ENCODE data around the gene GAST. TPM values are rescaled to one million over a fixed set of nuclear protein-coding genes. Genes with fewer than 3 reads are reported as not detected.

The GAST gene
- total RNA-seq, 3 donors from 2014 or later (not counting 1 experiment from before 2014, with no cell fraction given), result not detected

DNA sequence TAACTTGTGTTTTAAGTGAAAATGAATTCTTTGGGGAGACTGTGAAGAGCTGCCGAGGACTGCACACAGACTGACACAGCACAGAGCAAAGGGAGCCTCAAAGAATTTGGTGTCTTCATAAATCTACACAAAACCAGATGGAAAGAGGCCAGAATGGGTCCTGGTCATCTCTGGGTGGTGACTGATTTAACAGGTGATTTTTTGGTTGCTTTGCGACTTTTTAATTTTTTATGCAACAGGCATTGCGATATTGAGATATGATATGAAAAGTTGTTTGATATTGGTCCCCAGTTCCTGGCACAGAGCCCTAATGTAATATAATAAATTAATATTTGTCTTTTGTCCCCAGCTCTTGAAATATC is 36.1 kb upstream of the GAST start:
- DNase-seq, result no peak
- H3K27me3 ChIP-seq (ENCODE audit: control insufficient read depth, insufficient read depth, low read length), result no peaks in the 10 kb centered on the region
- Mint-ChIP-seq H3K9me3 (no peaks in the 10 kb centered on the region), H3K27ac (no peak overlapping the region), H3K4me1 (peaks cover 17 to 22% of the 10 kb centered on the region in 2 donors), H3K27me3 (ENCODE audit: low read depth in 2 of 2) (no peaks in the 10 kb centered on the region), H3K36me3 (no peaks in the 10 kb centered on the region), H3K4me3 (no peak overlapping the region)
- intact Hi-C loops (cut with micrococcal nuclease), result no loop called here
- no peak overlapping the region for H3K4me3 ChIP-seq (ENCODE audit: low read length)
- TF ChIP-seq, protein P1, sequence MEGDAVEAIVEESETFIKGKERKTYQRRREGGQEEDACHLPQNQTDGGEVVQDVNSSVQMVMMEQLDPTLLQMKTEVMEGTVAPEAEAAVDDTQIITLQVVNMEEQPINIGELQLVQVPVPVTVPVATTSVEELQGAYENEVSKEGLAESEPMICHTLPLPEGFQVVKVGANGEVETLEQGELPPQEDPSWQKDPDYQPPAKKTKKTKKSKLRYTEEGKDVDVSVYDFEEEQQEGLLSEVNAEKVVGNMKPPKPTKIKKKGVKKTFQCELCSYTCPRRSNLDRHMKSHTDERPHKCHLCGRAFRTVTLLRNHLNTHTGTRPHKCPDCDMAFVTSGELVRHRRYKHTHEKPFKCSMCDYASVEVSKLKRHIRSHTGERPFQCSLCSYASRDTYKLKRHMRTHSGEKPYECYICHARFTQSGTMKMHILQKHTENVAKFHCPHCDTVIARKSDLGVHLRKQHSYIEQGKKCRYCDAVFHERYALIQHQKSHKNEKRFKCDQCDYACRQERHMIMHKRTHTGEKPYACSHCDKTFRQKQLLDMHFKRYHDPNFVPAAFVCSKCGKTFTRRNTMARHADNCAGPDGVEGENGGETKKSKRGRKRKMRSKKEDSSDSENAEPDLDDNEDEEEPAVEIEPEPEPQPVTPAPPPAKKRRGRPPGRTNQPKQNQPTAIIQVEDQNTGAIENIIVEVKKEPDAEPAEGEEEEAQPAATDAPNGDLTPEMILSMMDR (IDR thresholded peaks at IDR 0.05), result no peak
- WGBS (ENCODE audit: insufficient coverage), result 71% methylated on average over 1 of the region's 3 CpGs
- H3K4me1 ChIP-seq (ENCODE audit: control insufficient read depth, insufficient read depth, low read length), result peaks cover 25% of the 10 kb centered on the region
- no peaks in the 10 kb centered on the region for H3K9me3 ChIP-seq (ENCODE audit: control insufficient read depth, insufficient read depth, low read length)
- no peaks in the 10 kb centered on the region for H3K36me3 ChIP-seq (ENCODE audit: control insufficient read depth, insufficient read depth, low read length)
- no peak for ATAC-seq
- H3K27ac ChIP-seq (ENCODE audit: low read length), result peak overlapping the region; percentile 31

DNA sequence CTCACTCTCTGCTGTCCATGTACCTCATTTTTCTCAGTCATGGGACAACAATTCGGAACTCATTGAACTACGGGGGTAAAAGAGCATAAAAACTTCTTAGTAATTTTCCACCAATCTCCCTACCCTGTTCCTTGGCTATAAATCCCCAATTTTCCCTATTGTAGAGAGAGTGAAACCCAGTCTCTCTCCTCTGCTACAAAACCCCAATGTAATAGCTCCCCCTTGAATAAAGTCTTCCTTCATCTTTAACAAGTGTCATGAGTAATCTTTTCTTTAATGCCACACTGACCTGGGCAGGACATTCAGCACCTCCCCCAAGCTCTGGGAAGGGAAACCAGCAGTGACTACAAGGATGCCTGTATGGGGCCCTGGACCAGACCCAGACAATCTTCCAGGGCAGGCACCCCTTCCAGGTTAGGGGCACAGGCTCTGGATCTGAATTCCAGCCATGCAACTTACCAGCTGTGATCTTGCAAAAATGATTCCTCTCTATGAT is 33.7 kb upstream of the GAST start:
- H3K36me3 ChIP-seq (ENCODE audit: control insufficient read depth, insufficient read depth, low read length), result no peaks in the 10 kb centered on the region
- no peaks in the 10 kb centered on the region for H3K27me3 ChIP-seq (ENCODE audit: control insufficient read depth, insufficient read depth, low read length)
- H3K9me3 Mint-ChIP-seq, result no peaks in the 10 kb centered on the region
- TF ChIP-seq, protein P1 (IDR thresholded peaks at IDR 0.05), result no peak
- H3K4me1 ChIP-seq (ENCODE audit: control insufficient read depth, insufficient read depth, low read length), result peaks cover 25% of the 10 kb centered on the region
- no peaks in the 10 kb centered on the region for H3K9me3 ChIP-seq (ENCODE audit: control insufficient read depth, insufficient read depth, low read length)
- peak overlapping the region; percentile 38 for H3K4me3 ChIP-seq (ENCODE audit: low read length)
- H3K36me3 Mint-ChIP-seq, result no peaks in the 10 kb centered on the region
- H3K27me3 Mint-ChIP-seq (ENCODE audit: low read depth in 2 of 2), result no peaks in the 10 kb centered on the region
- DNase-seq, result no peak
- peak overlapping the region; percentile 88 for H3K4me3 Mint-ChIP-seq
- intact Hi-C loops (cut with micrococcal nuclease), result no loop called here
- whole genome bisulfite sequencing (ENCODE audit: insufficient coverage), result 84% methylated on average over 2 of the region's 2 CpGs
- peaks cover 17 to 22% of the 10 kb centered on the region in 2 donors for H3K4me1 Mint-ChIP-seq
- peak overlapping the region; percentile 88 for H3K27ac ChIP-seq (ENCODE audit: low read length)
- ATAC-seq, result peak; percentile 6 to 40 (median 28)
- H3K27ac Mint-ChIP-seq, result peak overlapping the region; percentile 92

DNA sequence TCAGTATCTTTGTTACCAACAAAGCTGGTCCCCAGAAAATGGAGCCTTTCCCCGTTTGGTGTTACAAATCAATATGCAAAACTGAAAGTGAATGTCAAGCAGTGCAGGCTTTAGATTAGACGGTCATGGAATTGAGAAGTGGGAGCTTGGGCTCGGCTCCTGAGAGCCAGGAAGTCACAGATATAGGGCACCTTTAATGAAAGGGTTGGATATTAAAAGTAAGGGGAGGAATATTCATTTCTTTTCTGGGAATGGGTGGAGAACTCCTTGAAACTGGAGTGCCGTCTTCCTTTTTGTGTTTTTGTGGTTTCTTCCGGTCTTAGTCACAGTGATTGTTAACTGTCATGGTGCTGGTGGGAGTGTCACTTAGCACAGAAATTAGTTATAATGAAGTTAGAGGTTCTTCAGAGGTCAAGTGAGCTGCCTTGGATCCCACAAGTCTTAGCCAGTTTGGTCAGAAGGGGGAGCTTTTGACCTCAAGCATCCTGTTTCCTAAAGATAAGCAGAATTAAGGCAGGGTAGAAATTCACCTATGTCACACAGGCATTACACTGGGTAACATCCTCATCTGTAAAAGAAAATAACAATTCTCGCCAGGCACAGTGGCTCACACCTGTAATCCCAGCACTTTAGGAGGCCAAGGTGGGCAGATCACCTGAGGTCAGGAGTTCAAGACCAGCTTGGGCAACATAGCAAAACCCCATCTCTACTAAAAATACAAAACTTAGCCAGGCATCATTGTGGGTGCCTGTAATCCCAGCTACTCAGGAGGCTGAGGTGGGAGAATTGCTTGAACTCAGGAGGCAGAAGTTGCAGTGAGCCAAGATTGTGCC is 33.0 kb upstream of the GAST start:
- peak overlapping the region; percentile 38 for H3K4me3 ChIP-seq (ENCODE audit: low read length)
- peaks cover 25% of the 10 kb centered on the region for H3K4me1 ChIP-seq (ENCODE audit: control insufficient read depth, insufficient read depth, low read length)
- TF ChIP-seq, protein P1 (IDR thresholded peaks at IDR 0.05), result no peak
- Mint-ChIP-seq H3K4me1 (peaks cover 17 to 22% of the 10 kb centered on the region in 2 donors), H3K4me3 (peak overlapping the region; percentile 88), H3K27ac (peak overlapping the region; percentile 92), H3K36me3 (no peaks in the 10 kb centered on the region), H3K9me3 (no peaks in the 10 kb centered on the region), H3K27me3 (ENCODE audit: low read depth in 2 of 2) (no peaks in the 10 kb centered on the region)
- ATAC-seq, result peak; percentile 86 to 91 (median 88)
- H3K27ac ChIP-seq (ENCODE audit: low read length), result peak overlapping the region; percentile 88
- DNase-seq, result peak; percentile 35 to 86
- no peaks in the 10 kb centered on the region for H3K36me3 ChIP-seq (ENCODE audit: control insufficient read depth, insufficient read depth, low read length)
- no peaks in the 10 kb centered on the region for H3K27me3 ChIP-seq (ENCODE audit: control insufficient read depth, insufficient read depth, low read length)
- no peaks in the 10 kb centered on the region for H3K9me3 ChIP-seq (ENCODE audit: control insufficient read depth, insufficient read depth, low read length)
- WGBS (ENCODE audit: insufficient coverage), result 2% methylated on average over 6 of the region's 6 CpGs
- intact Hi-C loops (cut with micrococcal nuclease), result loop anchor here (1.0 kb wide), 2 partner anchors 9 to 12 kb away; partner anchors contain the start of gene EIF1

Data from natural killer cell (primary cell).